ENCODE measurements around the gene MARF1.
"Not testable (repeated sequence)": the region's sequence is repeated elsewhere in the genome, so short reads cannot be mapped to it uniquely, and the experiment has no call there.

The MARF1 gene

DNA sequence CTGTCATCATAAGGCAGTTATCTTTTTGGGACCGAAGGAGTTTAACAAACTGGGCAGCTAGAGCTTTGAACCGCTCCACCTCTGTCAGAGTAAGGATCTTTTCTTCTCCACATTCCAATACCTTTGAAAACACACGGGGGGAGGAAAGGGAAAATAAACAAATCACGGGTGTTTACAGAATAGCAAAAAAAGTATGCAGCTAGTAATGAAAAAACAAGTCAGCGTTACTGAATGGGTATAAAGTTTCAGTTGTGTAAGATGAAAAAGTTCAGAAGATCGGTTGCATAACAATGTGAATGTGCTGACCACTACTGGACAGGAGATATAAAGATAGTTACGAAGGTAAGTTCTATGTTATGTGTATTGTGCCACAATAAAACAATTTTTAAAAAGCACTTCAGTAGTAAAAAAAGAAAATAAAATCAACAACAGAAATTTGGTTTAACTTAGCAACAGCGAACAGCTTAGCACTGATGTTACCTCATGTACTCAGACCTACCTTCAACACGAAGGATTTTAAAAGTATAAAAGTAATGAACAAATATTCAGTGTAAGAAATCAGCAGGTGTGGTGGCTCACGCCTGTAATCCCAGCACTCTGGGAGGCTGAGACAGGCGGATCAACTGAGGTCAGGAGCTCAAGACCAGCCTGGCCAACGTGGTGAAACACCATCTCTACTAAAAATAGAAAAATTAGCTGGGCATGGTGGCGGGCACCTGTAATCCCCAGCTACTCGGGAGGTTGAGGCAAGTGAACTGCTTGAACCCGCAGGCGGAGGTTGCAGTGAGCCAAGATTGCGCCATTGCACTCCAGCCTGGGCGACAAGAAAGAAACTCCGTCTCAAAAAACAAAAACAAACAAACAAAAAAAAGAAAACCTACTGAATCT is 34.3 kb downstream of the MARF1 start:
- no peak overlapping the region for H3K4me3 ChIP-seq (ENCODE audit: low read depth, low read length)
- TF ChIP-seq, protein P1, sequence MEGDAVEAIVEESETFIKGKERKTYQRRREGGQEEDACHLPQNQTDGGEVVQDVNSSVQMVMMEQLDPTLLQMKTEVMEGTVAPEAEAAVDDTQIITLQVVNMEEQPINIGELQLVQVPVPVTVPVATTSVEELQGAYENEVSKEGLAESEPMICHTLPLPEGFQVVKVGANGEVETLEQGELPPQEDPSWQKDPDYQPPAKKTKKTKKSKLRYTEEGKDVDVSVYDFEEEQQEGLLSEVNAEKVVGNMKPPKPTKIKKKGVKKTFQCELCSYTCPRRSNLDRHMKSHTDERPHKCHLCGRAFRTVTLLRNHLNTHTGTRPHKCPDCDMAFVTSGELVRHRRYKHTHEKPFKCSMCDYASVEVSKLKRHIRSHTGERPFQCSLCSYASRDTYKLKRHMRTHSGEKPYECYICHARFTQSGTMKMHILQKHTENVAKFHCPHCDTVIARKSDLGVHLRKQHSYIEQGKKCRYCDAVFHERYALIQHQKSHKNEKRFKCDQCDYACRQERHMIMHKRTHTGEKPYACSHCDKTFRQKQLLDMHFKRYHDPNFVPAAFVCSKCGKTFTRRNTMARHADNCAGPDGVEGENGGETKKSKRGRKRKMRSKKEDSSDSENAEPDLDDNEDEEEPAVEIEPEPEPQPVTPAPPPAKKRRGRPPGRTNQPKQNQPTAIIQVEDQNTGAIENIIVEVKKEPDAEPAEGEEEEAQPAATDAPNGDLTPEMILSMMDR (IDR thresholded peaks at IDR 0.05; ENCODE audit: borderline replicate concordance, insufficient read depth, low read depth, low read length): no peak

- TF ChIP-seq, protein P1 (IDR thresholded peaks at IDR 0.05; ENCODE audit: borderline replicate concordance, insufficient read depth, low read depth, low read length): no peak
- H3K4me3 ChIP-seq (ENCODE audit: low read depth, low read length): no peak overlapping the region
These were observed 35.1 kb downstream of the MARF1 start for GRCh38 chr16:15607700-15608396.

GRCh38 chr16:15607221-15607699 is 35.7 kb downstream of the MARF1 start:
- not testable (repeated sequence) for H3K4me3 ChIP-seq (ENCODE audit: low read depth, low read length)

GRCh38 chr16:15606518-15607220 is 36.3 kb downstream of the MARF1 start:
- TF ChIP-seq, protein P1 (IDR thresholded peaks at IDR 0.05; ENCODE audit: borderline replicate concordance, insufficient read depth, low read depth, low read length): no peak
- no peak overlapping the region for H3K4me3 ChIP-seq (ENCODE audit: low read depth, low read length)

GRCh38 chr16:15605839-15606517 is 37.0 kb downstream of the MARF1 start:
- H3K4me3 ChIP-seq (ENCODE audit: low read depth, low read length): no peak overlapping the region
- TF ChIP-seq, protein P1 (IDR thresholded peaks at IDR 0.05; ENCODE audit: borderline replicate concordance, insufficient read depth, low read depth, low read length): no peak

- no peak overlapping the region for H3K4me3 ChIP-seq (ENCODE audit: low read depth, low read length)
- TF ChIP-seq, protein P1 (IDR thresholded peaks at IDR 0.05; ENCODE audit: borderline replicate concordance, insufficient read depth, low read depth, low read length): no peak
These were observed 38.2 kb downstream of the MARF1 start for GRCh38 chr16:15604460-15605440.
